ENCODE results near the gene FBXL2. TPM values are rescaled to one million over a fixed set of nuclear protein-coding genes. Genes with fewer than 3 reads are reported as not detected.

FBXL2 gene
- total RNA-seq, 1 experiment from 2014 or later: 6.8 TPM

- Histone ChIP-seq H3K4me3 (no peak overlapping the region), H3K36me3 (no peaks in the 10 kb centered on the region), H3K27me3 (no peaks in the 10 kb centered on the region), H3K9me3 (no peaks in the 10 kb centered on the region)
- no peak for DNase-seq
Observed at GRCh38 chr3:33363113-33363800, 86.0 kb downstream of the FBXL2 start.

GRCh38 chr3:33364060-33364459, 86.8 kb downstream of the FBXL2 start:
- Histone ChIP-seq H3K9me3 (no peaks in the 10 kb centered on the region), H3K36me3 (no peaks in the 10 kb centered on the region), H3K27me3 (no peaks in the 10 kb centered on the region), H3K4me3 (no peak overlapping the region)
- no peak for DNase-seq

GRCh38 chr3:33364531-33365128, 87.4 kb downstream of the FBXL2 start:
- Histone ChIP-seq H3K36me3 (no peaks in the 10 kb centered on the region), H3K9me3 (no peaks in the 10 kb centered on the region), H3K4me3 (no peak overlapping the region), H3K27me3 (no peaks in the 10 kb centered on the region)
- no peak for DNase-seq

GRCh38 chr3:33372218-33373081, 95.2 kb downstream of the FBXL2 start:
- no peak overlapping the region for H3K4me3 ChIP-seq
- peaks cover 8% of the 10 kb centered on the region for H3K36me3 ChIP-seq
- DNase-seq: no peak
- H3K9me3 ChIP-seq: no peaks in the 10 kb centered on the region
- H3K27me3 ChIP-seq: no peaks in the 10 kb centered on the region

GRCh38 chr3:33373082-33373437, 95.8 kb downstream of the FBXL2 start:
- Histone ChIP-seq H3K9me3 (no peaks in the 10 kb centered on the region), H3K36me3 (peaks cover 8% of the 10 kb centered on the region), H3K4me3 (no peak overlapping the region), H3K27me3 (no peaks in the 10 kb centered on the region)
- DNase-seq: no peak

- H3K27me3 ChIP-seq: no peaks in the 10 kb centered on the region
- peaks cover 11% of the 10 kb centered on the region for H3K36me3 ChIP-seq
- DNase-seq: no peak
Observed at GRCh38 chr3:33377489-33377888, 100.2 kb downstream of the FBXL2 start.

GRCh38 chr3:33377931-33378330, 100.7 kb downstream of the FBXL2 start:
- no peaks in the 10 kb centered on the region for H3K9me3 ChIP-seq
- no peaks in the 10 kb centered on the region for H3K27me3 ChIP-seq
- H3K36me3 ChIP-seq: peaks cover 10% of the 10 kb centered on the region
- H3K4me3 ChIP-seq: no peak overlapping the region
- peak; percentile 63 for DNase-seq

More at GRCh38 chr3:33377489-33377888, 100.2 kb downstream of the FBXL2 start:
- Histone ChIP-seq H3K4me3 (no peak overlapping the region), H3K9me3 (no peaks in the 10 kb centered on the region)

GRCh38 chr3:33380653-33381052, 103.4 kb downstream of the FBXL2 start:
- H3K9me3 ChIP-seq: no peaks in the 10 kb centered on the region
- H3K36me3 ChIP-seq: peaks cover 10% of the 10 kb centered on the region
- H3K27me3 ChIP-seq: no peaks in the 10 kb centered on the region
- H3K4me3 ChIP-seq: no peak overlapping the region
- no peak for DNase-seq

- Histone ChIP-seq H3K36me3 (peaks cover 24% of the 10 kb centered on the region), H3K9me3 (no peaks in the 10 kb centered on the region), H3K27me3 (no peaks in the 10 kb centered on the region), H3K4me3 (no peak overlapping the region)
- DNase-seq: no peak
Observed at GRCh38 chr3:33383951-33384350, 106.7 kb downstream of the FBXL2 start.

GRCh38 chr3:33385423-33385822, 108.2 kb downstream of the FBXL2 start:
- no peak for DNase-seq
- Histone ChIP-seq H3K36me3 (peaks cover 31% of the 10 kb centered on the region), H3K4me3 (no peak overlapping the region)

GRCh38 chr3:33386631-33387030, 109.4 kb downstream of the FBXL2 start:
- DNase-seq: no peak

More at GRCh38 chr3:33385423-33385822, 108.2 kb downstream of the FBXL2 start:
- no peaks in the 10 kb centered on the region for H3K27me3 ChIP-seq
- no peaks in the 10 kb centered on the region for H3K9me3 ChIP-seq

GRCh38 chr3:33388374-33389100, 111.3 kb downstream of the FBXL2 start:
- no peaks in the 10 kb centered on the region for H3K9me3 ChIP-seq
- H3K4me3 ChIP-seq: no peak overlapping the region
- peaks cover 42% of the 10 kb centered on the region for H3K36me3 ChIP-seq
- H3K27me3 ChIP-seq: no peaks in the 10 kb centered on the region
- DNase-seq: no peak

More at GRCh38 chr3:33386631-33387030, 109.4 kb downstream of the FBXL2 start:
- Histone ChIP-seq H3K36me3 (peaks cover 35% of the 10 kb centered on the region), H3K27me3 (no peaks in the 10 kb centered on the region), H3K9me3 (no peaks in the 10 kb centered on the region), H3K4me3 (no peak overlapping the region)

GRCh38 chr3:33389908-33390307, 112.7 kb downstream of the FBXL2 start:
- Histone ChIP-seq H3K9me3 (no peaks in the 10 kb centered on the region), H3K36me3 (peaks cover 42% of the 10 kb centered on the region)
- no peak for DNase-seq

GRCh38 chr3:33391255-33391995, 114.2 kb downstream of the FBXL2 start:
- H3K27me3 ChIP-seq: no peaks in the 10 kb centered on the region
- H3K9me3 ChIP-seq: no peaks in the 10 kb centered on the region
- H3K4me3 ChIP-seq: no peak overlapping the region
- no peak for DNase-seq
- peaks cover 38% of the 10 kb centered on the region for H3K36me3 ChIP-seq

More at GRCh38 chr3:33389908-33390307, 112.7 kb downstream of the FBXL2 start:
- Histone ChIP-seq H3K27me3 (no peaks in the 10 kb centered on the region), H3K4me3 (no peak overlapping the region)

GRCh38 chr3:33392144-33392543, 114.9 kb downstream of the FBXL2 start:
- Histone ChIP-seq H3K36me3 (peaks cover 38% of the 10 kb centered on the region), H3K27me3 (no peaks in the 10 kb centered on the region), H3K4me3 (no peak overlapping the region), H3K9me3 (no peaks in the 10 kb centered on the region)
- DNase-seq: no peak

GRCh38 chr3:33392703-33393125, 115.5 kb downstream of the FBXL2 start:
- Histone ChIP-seq H3K27me3 (no peaks in the 10 kb centered on the region), H3K9me3 (no peaks in the 10 kb centered on the region), H3K4me3 (no peak overlapping the region), H3K36me3 (peaks cover 41% of the 10 kb centered on the region)
- DNase-seq: peak; percentile 81

Measured in MG63 (cell line).